HG03520 (cell line): ENCODE data around the gene ALG14.

Experiments used
- ATAC-seq: cut with Tn5 transposase; IDR thresholded peaks from one replicate; pipeline ENCODE4 v1.9.1; 2021; ENCODE audit warnings: mild to moderate bottlenecking, moderate library complexity; ENCODE audit not compliant: unreplicated experiment

ALG14 gene

DNA sequence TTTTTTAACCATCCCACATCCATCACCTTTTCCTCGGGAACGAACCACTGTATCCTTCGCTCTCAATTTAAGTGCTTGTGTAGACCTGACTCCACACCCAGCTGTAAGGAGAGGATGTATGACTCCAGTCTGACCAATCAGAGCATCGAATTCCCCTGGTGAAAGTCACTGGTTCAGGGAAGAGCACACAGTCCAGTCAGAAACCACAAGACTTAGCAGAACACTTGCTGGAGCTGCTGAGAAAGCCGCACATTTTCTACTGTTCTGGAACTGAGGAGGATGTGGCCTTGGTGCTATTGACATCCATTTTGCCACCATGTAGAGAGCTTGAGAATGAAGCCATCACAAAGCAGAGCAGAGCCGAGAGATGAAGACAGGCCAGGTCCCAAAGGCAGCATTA, 86.0 kb downstream of the ALG14 start:
- ATAC-seq = no peak

DNA sequence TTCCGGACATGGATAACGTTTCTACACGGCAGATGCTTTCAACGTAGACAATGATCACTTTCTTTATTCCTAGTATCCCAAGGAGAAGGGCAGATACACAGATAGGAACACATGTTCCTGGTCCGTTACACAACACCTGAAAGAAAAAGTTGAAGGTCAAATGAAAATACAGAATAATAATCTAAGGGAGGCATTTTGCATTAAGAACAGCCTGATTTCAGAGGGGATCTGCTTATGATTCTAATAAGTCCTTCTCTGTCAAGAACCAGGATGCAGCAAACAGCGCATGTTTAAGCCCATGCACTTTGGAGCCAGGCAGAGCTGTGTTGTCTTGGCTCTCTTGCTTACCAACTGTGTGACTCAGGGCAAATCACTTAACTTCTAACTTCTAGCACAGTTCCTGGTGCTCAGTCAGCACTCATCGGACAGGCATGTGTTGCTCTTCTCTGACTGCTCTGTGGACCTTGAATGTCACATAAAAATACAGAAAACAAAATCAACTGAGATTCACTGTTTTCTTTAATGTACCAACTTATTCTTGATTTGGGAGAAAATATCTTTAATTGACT, 89.5 kb downstream of the ALG14 start:
- ATAC-seq = no peak

DNA sequence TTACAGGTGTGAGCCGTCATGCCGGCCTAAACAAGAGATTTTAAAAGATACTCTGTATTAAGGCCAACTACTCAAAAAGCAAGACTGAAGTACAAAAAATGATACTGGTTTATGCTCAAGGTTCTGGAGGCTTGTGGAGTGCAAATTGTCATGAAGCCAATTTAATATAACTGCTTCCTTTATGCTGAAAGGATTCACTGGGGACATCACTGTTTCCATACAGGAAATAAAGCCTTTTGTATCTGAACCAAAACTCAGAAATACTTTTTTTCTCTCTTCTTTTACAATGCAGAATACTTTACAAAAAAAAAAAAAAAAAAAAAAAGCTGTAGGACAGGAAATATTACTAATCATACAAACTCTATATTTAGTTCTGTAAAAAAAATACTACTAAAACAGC, 90.4 kb downstream of the ALG14 start:
- ATAC-seq = no peak

DNA sequence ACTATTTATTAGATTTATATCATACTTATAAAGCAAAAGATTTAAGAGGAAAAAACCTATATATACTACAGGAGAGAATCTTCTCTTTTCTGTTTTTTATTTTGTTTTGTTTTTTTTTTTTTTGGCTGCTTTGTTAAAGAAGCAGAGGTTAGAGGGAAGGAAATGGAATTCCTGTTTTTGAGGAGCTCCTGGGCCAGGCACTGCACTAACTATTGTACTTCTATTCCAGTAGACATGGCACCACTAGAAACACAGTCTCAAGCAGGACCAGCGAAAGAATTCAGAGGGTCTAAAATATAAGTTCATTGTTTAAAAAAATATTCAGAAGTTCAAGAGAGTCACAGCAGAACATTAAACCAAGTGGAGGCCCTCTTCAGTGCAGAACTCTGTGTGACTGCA, 91.2 kb downstream of the ALG14 start:
- no peak for ATAC-seq

DNA sequence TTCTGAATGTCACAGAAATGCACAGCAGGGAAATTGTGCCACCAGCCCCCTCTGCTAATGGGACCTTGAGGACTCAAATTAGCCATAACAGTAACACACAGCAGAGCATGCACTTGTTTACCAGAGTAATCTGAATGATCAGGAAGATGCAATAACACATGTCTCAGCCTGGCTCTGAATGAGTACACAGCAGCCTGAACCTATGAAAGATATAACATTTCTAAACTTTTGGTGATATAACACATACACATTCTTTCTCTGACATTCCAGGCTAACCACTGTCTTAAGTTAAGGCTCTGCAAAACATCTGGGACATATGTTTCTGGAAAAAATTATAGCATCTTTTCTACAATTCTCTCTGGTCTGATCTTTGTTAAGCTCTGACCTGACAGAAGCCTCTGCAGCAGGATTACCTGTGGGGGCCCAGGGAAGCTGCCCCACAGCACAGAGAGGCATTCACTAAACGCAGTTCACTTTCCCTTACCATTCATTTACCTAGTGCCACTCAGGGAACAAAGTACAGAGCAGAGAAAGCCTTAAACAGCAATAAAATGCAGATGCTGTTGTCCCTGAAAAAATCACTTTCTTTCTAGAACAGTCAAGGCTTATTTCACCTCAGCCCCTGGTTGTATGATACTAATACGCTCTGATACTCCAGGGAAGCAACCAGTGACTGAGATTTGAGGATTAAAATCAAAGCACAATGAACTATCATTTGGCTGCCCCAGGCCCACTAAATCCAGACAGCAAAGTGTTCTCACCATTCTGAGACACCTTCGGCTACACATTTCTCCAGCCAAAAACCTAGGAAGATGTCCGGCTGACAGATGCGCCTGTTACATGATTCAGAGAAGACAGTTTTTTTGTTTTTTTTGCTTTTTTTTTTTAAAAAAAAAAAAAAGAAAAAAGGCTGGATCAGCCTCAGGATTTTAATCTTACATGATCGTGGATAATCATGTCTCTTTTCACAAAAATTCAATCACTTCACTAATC, 91.9 kb downstream of the ALG14 start:
- ATAC-seq = no peak

DNA sequence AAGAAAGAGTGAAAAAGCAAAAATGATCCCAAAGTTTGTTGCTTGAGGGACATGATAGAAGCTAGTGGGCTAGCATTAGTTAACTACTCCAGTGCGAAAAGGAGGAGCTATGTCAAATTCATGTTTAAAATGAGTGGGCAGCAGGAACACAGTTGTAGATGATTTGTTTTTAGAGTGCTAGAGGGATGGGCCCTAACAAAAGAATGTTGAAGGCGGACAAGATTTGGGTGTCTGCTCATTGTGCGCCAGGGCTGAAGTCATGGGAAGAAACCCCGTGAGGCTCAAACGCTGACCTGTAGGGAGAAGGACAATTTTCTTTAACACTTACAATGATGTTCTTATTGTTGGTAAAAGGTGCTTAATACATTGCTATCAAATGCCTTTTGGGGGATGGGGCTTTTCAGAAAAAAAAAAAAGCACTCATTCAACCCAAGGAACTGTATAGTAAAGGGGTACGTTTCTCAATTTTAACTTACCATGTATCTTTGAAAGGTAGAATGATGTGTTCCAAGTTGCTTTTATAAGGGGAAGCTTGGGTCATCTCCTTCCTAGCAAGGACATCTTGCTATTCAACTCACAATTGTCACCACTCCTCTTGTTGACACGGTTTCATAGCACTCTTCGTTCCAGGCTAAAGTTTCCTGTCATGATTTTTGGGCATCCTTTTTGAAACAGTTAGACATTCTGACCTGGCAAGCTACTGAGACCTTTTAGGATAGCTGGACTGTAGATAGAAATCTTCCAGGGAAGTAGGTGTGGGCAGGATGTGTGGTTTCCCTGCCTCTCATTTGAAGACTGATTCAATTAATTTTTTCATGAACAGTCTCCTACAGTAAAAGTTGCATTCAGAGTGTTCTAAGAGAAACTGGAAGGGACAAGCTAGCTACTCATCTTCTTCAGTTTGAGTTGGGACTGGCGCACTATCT, 92.8 kb downstream of the ALG14 start:
- ATAC-seq = no peak

DNA sequence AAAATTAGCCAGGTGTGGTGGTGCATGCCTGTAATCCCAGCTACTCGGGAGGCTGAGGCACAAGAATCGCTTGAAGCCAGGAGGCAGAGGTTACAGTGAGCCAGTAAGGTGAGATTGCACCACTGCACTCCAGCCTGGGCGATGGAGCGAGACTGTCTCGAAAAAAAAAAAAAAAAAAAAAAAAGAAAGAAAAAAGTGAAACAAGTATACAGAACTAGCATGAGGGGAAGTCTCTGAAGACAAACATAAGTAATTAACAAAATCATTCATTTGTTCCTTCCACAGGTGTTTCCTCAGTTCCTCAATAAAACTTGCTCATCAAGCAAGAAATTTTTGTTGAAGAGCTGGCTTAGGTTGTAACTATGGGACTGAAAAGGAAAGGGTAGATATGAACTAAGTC, 93.6 kb downstream of the ALG14 start:
- no peak for ATAC-seq

DNA sequence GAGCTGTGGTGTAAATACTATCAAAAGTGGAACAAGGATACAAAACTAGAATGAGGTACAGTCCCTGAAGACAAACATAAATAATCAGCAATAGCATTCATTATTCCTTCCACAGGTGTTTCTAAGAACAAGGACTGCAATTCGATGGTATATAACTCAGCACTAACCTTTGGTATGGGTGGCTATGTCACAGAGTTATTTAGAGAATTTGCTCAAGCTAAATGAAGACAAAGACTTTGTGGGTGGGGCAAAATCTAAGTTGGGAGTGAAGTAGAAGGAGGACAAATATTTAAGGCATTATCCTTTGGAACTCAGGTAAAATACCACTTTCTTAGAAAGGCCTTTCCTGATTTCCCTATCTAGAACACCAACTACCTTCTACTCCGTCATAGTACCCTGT, 94.3 kb downstream of the ALG14 start:
- no peak for ATAC-seq

DNA sequence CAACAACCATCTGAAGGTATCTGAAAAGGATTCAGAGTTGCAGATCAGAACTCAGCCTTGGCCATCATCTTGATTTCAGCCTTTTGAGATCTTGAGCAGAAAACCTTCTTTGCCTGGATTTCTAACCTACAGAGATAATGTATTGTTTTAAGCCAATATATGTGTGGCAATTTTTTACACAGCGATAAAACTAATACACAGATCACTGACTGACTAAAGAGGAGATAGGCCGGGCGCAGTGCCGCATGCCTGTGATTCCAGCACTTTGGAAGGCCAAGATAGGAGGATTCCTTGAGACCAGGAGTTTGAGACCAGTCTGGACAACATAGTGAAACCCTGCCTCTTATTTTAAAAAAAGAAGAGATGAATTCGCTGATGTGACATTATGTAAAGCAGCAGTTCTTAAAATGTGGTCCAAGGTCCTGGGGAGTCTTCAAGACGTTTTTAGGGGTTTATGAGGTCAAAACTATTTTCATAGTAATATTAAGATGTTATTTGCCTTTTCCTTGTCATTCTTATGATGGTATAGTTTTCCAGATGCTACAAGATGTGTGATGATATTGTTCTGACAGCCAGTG, 95.7 kb downstream of the ALG14 start:
- no peak for ATAC-seq

DNA sequence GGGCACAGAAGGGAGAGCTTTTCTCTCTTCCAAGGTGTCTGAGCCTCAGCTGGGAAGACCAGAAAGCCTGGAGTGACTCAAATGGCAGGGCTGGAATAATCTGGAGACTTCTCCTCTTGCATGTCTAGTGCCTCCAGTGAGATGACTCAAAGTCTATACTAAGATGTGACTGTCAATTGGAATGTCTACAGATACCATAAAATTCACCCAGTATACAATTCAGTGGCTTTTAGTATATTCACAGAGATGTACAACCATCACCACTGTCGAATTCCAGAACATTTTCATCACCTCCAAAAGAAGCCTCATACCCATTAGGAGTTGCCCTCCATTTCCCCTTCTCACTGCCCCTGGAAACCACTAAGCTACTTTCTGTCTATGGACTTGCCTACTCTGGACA, 97.9 kb downstream of the ALG14 start:
- no peak for ATAC-seq

DNA sequence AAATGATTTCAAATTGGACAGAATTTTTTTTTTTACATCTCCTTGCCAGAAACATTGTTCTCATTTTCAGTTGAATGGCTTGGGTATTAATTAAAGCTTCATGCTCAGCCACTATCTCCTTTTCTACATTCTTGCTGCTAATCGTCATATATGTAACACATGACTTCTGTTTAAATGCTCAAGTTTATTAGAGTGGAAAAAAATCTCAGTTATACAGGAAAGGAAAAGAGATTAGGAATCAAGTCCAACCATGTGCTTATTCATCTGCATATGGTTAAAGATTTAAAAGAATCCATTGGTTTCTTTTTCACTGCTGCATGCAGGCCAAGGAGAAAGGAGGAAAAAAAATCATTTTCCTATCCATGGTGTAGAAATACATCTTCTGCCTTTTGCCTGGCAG, 98.5 kb downstream of the ALG14 start:
- ATAC-seq = no peak

DNA sequence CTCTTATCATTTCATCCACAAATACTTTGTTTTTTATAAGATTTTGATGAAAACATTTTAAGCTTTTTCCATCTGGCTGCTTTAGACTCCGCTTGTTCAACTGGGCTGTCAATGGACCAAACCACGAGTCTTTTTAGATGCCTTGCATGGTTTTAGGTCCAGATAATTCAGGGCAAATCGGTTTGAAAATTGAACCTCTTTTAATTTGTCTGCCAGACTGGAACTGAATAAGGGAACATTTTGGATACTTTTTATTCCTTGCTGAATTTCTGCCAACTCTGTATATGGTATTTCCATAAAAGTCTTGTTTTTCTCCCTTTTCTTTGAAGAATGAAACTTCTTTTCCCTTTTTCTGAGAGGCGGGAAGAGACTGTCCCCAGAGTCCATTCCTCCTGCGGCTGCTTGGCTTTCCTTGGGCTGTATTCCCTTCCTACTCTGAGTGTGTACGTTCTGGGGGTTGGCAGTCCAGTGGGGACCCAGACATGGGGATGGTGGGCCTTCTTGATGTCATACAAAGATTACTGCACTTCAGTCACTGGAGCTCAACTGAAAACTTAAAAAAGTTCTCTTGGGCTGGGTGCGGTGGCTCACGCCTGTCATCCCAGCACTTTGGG, 99.3 kb downstream of the ALG14 start:
- no peak for ATAC-seq

DNA sequence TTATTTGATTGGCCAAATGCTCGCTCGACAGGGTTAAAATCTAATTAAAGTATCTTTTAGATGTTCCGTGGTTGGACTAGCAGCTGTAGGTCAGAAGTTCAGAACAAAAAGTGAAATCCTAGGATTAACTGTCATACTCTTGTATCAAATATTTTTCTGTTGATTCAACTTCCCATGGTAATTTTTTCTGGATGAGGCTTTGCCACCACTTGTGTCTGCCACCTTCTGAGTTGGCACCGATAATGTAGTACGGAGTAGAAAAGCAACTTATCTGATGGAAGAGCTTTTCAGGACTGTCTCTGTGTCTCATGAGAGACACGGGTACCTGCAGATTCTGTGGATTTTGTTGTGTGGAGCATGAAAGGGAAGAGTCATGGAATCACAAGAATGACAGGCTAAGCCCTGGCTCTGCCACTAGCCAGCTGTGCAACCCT, 101.2 kb downstream of the ALG14 start:
- no peak for ATAC-seq

DNA sequence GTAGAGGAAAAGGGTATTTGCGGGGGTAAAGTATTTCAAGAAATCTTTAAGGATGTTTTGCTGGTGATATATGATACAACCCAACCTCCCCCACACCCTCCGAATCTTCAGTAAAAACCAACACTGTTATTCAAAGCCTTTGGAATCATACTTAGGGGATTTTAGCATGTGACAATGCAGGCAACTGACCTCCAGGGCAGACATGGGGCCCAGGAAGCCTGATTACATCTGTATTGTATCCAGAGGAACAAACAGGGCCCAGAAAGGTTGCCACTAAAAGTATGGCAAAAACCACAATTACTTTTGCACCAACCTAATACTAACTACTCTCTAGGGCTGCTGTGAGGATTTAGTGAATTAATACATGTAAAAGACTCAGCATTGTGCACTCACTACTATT, 102.0 kb downstream of the ALG14 start:
- no peak for ATAC-seq

DNA sequence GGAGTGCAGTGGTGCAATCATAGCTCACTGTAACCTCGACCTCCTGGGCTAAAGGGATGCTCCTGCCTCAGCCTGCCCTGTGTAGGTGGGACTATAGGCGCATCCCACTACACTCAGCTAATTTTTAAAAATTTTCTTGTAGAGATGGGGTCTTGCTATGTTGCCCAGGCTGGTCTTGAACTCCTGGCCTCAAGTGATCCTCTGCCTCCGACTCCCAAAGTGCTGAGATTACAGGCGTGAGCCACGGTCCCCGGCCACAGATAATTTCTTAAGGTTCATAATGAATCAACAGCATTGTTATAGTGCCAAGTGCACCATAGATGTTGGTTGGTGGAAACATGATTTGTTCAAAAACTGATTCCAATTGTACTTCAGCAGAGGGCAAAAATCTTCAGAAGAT, 103.6 kb downstream of the ALG14 start:
- ATAC-seq = no peak

DNA sequence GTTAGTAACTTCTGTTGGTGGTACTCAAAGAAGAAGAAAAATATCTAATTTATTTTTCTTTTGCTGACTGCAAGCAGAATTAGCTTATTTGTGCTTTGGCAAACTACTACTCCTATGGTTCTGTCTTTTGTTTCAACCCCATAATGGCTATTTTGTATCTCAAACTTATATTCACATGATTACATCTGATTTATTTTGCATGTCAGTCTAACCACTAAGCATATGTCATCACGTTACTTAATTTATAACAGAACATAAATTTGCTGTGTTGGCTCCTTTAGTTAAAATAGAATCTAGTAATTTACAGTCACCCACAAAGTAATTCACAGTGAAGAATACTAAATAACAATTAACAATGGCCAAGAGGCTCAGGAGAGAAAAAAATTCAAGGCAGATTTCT, 106.7 kb downstream of the ALG14 start:
- no peak for ATAC-seq

DNA sequence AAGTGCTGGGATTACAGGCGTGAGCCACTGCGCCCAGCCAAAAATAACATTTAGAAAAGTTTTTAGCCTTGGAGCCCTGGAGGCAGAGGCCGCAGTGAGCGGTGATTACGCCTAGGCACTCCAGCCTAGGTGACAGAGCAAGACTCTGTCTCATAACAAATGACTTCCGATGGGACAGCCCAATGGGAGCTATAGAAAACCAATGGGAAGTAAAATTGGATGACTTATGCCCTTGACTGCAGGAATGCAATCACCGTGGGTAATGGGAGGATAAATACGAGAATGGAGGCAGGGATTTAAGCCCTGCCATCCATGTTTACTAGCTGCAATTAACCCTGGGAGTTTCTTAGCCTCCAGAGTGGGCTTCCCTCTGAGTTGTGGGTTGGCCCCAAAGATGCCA, 108.9 kb downstream of the ALG14 start:
- no peak for ATAC-seq

DNA sequence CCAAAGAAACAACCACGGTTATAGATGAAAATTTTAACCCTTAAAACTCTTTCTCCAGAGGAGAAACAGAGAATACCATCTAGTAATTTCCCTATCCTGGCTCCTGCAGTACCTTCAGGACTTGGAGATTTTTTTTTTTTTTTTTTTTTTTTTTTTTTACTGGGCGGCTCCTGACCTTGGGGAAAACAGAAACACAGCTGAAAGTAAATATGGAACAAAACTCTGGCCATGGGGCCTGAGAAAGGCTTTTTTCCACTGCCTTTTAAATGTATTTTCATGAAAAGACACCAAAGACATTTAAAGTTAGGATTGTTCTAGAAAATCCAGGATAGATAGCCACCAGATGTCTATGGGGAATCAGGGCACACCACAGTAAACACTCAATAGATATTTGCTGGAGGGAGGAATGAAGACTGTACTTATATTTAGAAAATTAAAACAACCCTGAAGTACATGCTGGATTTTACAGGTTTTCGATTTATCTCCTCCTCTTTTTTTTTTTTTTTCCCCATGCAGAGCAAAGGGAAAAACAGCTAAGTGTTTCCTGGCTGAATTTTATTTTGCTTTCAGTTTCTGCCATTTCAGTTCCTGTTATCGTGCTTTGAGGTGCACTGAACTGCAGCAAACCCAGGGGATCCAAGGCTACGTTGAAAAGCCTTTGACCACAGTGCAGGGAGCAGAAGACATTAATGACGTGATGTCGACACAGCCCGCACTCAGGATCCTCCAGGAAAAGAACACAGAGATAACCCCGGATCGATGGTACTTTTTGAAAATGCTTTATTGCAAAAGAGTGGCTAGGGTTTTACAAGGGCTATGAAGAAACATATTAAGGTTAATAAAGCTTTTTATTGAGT, 110.1 kb downstream of the ALG14 start:
- ATAC-seq = peak; percentile 94

DNA sequence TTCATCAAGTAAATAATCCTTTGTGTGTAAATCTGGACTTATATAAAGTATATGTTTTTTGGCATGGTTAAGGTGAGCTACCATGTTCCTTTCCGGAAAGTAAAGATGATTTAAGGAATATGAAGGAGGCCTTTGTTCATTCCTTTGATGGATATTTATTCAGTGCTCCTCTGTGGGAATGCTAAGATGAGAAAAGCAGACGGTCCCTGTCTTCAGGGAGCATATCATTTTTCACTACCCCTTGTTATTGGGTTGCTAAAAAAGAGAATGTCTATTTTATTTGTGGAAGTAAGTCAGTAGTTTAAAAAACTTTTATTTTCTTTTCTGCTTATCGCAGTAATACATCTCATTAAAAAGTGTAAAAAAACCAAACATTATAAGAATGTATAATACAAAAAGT, 110.8 kb downstream of the ALG14 start:
- no peak for ATAC-seq

DNA sequence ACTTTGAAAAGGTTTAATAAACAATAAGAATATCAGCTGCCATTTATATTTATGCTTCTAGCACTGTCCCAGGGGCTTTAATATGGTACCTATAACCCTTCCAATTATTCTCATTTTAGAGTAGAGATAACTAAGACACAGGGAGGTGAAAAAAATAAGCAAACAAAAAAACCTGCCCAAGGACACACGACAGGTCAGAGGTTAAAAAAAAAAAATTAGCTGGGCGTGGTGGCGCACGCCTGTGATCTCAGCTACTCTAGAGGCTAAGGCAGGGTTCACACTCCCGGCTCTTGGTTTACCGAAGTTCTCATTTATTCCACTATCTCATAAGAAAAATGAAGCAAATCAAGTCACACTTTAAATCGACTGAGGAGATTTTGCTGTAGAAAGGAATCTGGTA, 111.2 kb downstream of the ALG14 start:
- no peak for ATAC-seq
